NCI-H2081 treated with DMSO at 0.1 percent for 48 hours (cell line): ENCODE measurements around the gene GGTLC1.
"Not testable (repeated sequence)": the region's sequence is repeated elsewhere in the genome, so short reads cannot be mapped to it uniquely, and the experiment has no call there.

Experiments used
- DNase-seq: peaks from one replicate; lab custom pipeline; 2025; lab: John Stamatoyannopoulos, UW

Gene GGTLC1

DNA sequence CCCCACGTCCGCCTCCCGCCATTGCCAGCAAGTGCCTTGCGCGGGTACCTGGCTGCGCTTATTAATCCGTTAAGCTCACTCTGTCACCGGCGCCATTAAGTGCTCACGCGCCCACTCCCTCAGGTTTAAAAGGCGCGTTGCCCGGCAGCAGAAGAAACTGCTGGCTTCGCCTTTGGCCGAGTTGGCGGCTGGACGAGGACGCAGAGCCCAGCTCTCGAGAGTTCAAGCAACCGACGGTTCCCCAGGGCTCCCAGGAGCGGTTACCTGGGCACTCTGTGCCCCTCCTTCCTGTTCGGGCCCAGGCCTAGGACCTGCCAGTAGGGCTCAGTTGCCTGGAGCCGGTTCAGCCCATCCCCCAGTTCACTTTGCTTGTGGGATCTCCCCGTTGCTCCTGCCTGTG lies at the start of gene GGTLC1:
TSS of gene GGTLC1 (minus strand) at position 219 of the 400 bp plus-strand sequence. CDS start 2,168 bp downstream, outside the sequence.
- DNase-seq = no peak

DNA sequence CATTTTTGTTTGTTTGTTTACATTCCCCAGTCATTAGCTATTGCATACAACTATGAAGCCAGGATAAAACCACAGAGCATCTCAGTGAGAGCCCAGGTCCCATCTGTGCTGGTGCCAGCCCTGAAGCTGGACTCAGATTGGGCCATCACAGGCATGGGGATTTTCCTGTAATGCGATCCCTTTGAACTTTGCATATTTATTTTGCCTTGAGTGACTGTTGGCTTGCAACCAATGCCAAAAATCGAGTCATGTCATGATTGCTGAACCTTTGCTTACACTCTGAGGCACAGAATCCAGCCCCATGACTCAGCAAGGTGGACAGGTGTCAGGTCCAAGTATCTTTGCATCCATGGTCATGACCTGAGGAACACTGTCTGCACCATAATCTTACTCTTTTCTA lies 46.2 kb upstream of the GGTLC1 start:
- DNase-seq = no peak

DNA sequence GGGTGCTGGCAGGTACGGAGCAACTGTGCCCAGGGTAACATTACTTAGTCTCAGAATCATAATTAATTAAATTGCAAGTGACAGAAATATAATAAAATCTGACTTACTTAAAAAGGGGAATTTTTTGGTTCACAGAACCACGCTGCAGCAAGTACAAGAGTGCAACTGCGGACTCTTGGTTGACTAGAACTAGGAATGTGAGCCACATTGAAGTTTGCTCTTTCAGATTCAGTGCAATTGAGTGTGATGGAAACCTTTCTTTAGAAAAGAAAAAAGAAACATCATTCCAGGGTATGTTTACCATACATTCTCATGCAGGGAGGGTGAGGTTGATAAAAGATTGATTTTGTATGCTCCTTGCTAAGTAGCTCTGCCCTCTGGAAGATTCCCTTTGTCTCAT lies 45.0 kb upstream of the GGTLC1 start:
- no peak for DNase-seq

DNA sequence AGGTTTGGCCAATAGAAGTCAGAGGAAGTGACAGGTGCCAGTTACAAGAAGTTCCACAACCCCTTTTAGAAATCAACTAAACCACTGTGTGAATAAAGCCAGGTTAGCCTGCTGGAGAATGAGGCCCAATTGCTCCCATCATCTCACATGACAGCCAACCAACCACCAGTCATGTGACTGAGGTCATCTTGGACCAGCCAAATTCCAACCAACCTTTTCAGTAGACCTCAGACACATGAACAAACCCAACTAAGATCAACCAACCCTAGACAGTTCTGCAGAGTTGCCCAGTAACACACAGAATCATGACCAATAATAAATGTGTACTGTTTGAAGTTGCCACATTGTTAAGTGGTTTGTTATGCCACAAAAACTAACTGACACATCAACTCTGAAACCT lies 44.6 kb upstream of the GGTLC1 start:
- DNase-seq = no peak

DNA sequence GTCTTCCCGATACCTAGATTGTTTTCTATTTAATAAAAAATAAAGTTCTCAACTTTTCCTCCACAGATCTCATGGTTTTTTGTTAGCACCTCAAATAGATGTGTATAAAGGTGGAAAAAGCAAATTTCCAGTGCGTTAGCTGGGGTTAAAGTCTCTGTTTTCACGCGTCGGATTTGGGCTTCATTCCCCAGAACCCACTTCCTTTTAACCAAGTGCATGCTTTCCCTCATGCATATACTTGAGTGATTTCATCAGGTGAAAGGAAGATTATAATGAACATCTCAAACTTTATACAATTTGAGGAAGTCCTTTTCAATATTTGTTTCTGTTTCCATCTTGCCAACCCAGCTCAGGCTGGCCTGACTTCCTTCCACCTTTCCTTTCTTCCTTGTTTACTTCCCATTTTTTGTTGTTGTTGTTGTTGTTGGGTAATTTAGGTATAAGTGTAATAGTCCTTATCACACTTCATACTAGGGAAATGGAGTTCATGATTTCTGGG lies 43.9 kb upstream of the GGTLC1 start:
- DNase-seq = no peak

DNA sequence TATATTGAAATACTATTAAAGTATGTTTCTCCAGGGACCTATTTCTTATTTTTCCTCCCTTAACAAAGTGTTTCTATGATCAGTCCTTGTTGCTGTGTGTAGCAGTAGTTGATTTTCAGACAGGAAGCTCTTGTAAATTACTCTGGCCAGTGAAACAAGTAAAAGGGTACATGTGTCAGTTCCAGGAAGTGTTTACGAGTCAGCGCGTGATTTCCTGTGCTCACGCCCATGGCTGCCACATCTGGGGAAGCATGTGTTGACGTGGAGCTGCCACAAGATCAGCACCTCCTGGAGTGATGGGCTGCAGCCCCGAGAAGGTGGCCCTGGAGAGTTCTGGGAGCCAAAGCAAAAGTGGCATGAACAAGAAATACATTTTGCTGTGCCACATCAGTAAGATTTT lies 38.6 kb upstream of the GGTLC1 start:
- no peak for DNase-seq

DNA sequence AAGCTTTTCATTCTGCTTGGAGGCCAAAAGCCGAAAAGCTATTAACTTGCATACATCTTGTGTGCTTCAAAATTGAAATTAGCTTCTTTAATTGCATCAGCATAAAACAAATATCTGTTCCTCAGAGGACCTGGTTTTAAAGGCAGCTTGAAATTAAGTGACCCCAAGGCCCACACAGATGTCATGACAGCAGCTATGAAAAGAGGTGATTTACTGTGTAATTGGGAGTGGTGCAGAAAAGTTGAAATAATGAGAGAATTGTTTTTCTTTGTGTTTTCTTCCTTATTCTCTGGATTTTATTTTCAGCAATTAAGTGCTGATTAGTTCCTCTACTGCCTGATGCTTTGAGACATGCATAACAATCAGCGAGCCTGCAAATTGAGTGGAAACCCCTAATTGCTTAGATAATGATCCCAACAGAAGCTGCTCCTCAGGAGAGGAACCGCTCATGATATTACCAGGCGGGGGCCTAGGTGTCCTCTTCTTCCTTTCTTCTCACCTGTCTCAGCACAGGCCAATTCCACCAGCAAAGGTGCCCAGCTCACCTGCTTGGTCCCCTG lies 34.1 kb upstream of the GGTLC1 start:
- DNase-seq = no peak

DNA sequence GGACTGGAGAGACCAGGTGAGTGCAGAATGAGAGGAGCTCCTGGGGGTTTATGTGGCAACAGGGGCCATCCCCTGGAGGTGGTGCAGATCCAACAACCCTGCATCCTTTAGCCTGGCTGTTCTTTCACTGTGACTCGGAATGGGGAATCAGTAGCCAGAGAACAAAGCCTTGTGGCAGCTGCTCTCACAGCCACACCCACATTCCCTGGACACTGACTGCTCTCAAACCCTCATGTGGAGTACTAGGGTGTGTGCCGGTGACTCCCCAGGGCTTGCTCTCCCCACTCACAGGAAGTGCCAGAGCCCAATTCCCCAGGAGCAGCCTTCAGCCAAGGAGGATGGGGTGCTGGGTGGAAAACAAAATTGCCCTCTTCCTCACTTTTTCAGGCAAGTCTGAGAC lies 30.2 kb upstream of the GGTLC1 start:
- no peak for DNase-seq

DNA sequence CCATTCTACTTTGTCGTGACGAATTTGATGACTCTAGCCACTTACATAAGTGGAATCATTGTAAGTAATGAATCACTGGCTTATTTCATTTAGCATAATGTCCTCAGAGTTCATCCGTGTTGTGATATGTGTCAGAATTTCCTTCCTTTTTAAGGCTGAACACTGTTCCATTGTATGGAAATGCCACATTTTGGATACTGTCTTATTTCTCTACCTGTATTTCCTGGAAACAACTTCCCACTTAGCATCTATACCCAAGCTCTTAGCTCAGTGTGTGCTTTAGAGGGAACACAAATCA lies 28.8 kb upstream of the GGTLC1 start:
- no peak for DNase-seq

DNA sequence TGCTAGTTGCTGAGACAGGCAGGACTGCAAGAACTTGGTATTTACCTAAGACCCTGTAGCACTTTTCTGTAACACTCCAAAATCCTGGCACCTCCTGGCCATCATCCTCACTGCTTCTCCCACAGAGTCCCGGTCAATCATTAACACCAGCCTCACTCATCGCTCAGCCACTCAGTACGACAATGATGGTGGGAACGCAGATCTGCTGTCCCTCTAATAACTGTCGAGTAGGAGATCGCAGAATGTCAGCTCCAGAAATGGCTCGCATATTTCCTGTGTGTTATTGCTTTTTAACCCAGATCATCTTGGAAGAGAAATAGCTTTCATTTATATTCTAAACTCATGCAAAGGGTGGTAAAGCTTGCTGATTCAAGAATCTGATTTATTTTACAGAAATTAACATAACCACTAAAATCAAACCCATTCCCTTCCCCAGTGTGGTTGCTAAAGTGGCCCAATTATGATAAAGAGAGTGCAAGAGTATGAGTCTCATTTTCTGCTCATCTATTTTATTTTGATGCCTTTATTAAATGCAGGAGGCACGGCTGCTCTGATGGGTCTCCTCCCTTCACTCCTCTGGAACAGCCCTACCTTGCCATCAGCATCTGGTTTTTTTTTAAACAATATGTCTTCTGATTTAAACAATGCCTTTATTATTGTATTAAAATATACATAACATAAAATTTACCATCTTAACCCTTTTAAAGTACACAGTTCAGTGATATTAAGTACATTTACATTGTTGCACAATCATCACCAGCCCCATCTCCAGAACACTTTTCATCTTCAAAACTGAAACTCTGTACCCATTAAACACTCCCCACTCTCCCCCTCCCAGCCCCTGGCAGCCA lies 28.3 kb upstream of the GGTLC1 start:
- DNase-seq = no peak

DNA sequence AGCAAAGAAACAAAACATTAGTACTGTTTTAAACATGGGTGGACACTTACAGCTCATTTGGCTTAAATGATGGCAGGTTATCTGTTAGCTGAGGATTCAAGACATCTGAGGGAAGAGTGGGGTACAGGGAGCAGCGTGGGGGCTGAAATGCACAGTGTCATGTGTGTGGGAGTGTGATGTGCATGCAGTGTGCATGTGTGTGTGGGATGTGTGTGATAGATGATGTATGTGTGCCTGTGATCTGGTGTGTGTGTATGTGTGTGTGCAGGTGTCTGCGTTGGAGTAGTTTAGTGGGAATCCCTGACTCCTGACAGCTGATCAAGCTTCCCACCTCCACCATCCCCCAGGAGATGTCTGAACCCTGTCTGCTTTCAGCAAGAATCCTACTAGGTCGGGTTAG lies 25.4 kb upstream of the GGTLC1 start:
- no peak for DNase-seq

DNA sequence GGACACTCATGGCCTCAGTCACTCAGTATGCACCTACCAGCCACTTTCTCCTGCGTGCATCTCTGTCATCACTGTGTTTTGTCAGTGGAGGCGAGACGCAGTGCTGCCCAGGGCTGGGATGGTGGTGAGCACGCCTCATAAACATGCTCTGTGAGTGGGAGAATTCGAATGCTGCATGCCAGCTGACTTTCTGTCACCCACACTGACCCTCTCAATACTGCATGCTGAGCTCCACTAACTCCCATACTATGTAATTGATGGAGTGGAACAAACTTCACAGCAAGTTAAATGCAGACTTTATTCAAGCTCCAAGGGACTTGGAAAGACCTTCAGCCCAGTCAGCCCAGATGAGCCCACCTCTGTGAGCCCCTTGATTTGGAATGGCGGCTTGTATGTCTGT lies 22.7 kb upstream of the GGTLC1 start:
- DNase-seq = no peak

DNA sequence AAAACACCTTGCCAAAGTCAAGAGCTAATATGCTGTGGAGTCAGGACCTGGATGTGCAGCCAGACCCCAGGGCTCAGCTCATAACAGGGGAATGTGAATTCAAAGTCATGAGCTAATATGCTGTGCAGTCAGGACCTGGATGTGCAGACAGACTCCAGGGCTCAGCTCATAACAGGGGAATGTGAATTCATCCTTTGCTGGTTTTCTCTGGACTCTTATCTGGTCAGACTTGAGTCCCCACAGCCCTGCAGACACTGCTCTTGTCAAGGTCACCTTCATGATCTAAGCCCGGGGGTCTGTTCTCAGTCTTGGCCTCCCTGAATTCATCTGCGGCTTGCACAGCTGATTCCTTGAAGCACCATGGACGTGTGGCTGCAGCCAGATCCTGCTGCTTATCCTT lies 19.2 kb upstream of the GGTLC1 start:
- DNase-seq = no peak

DNA sequence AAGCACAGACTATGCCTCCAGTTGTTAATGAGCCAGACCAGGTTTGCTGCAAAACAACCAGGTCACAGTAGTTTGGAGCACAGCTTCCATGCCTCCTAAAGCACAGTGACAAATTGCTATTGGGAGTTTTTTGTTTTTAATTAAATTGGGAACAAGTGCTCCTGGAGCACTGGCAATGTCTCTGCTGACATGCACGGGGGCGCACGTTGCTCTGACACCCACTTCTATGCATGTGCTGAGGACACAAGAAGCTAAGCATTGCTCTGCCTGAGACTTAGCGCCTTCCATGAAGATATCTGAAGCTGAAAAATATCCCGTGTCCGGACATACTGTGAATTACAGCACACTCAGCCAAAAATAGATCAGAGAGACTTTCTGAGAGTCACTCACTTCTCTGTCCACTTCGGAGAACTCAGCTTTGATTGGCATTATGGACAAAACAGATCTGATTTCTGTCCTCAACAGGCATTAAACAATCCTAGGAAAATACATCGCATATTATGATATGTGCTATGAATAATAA lies 18.6 kb upstream of the GGTLC1 start:
- DNase-seq = no peak

DNA sequence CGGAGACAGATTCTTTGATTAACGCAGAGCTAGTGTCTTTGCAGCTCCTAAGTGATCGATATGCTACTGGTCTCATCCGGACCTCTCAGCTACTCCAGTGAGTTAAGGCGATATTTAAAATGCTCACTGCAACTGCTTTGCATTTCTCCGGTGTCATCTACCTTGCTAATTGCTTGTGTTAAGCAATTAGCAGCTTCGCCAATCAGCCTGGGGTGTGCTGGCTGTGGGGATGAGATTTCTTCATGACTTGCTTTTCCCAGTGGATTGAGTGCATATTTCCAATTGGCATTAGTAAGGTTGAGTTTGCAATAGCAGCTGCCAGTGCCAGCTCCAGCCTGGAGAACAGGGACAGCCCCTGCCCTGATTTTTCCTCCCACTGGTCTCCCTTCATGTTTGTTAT lies 18.0 kb upstream of the GGTLC1 start:
- no peak for DNase-seq

DNA sequence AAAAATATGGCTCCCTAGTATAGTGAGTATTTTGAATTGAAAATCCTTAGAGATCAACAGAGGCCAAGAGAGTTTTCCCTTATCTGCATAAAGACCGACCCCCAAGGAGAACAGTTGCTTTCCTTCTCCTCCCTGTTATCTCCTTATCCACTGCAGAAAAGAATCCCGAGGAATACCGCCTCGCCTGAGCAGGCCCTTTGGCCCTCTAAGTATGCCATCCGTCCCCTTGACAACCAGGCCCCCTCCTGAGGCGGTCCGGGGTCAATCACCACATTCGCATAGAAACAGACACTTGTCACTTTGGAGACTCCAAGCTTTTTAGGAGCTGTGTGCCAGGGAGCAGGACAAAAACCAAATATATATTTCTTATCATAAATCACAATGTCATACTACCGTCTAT lies 15.9 kb upstream of the GGTLC1 start:
- DNase-seq = no peak

DNA sequence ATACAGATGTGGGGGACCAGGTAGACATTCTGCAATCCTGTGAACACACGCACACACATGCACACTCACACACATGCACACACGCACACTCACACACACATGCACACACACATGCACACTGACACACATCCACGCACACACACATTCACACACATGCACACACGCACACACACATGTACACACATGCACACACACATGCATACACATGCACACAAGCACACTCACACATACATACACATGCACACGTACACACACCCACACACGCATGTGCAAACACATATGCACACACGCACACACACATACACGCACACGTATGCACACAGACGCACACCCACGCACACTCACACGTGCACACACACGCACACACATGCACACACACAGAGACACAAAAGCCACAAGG lies 14.3 kb upstream of the GGTLC1 start:
- DNase-seq = no peak

DNA sequence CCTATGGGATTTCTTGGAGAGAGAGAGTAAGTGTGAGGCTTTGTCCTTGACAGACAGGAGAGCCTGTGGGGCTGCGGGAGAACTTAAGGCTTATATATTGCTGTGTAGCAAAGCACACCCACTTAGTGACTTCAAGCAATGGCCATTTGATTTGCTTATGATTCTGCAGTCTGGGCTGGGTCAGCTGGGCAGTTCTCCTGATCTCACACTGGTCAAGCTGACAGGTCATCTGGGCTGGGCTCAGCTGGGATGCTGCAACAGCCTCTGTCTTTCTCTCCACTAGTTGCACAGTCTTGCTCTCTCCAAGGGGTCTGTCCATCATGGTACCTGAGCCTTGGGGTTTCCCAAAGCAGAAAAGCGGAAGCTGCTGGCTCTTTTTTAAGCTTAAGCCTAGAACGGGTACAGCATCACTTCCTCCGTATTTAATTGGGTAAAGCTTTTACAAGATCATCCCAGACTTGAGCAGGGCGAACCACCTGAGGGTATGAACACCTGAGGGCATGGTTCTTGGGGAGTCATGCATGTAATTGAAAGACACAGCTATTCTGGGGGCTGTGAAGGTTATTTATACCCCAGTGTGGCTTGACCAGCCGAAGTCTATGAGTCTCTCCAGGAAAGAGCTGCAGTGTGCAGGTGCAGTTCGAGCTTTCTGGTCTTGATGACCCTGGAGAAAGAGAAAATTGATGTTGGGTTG lies 13.3 kb upstream of the GGTLC1 start:
- no peak for DNase-seq

DNA sequence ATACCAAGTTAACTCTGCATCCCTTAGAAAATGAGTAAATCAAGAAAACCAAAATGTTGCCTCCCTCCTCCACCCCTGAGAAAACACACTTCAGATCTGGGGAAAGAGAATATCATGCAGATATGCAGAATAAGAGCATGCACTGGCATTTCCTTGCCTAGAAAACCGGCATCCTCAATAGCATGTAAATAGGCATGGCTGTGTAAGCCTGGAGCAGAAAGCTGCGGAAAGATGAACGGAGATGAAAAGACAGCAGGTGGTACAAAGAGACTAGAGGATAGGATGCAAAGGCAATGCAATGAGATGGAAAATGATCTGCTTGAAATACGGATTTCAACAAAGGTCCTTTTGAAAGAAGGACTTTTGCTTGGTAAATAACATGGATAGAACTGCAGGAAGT lies 10.3 kb upstream of the GGTLC1 start:
- no peak for DNase-seq

DNA sequence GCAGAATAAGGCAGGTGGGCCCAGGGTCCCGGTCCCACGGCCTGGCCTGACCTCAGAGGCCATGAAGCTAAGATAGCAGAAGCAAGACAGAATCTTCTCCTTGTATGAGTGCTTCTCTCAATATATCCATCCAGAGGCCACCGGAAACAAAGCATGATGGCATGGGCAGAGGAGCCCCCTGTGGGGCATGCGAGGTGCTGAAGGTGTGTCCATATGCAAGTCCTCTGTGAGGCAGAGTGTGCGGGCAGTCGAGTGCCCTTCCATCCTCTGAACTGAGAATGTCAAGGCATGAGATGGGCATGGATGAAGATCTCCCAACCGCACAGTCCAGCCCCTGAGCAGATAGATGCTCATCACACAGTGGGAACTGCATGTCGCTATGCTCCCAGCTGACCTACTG lies 9.8 kb upstream of the GGTLC1 start:
- no peak for DNase-seq

DNA sequence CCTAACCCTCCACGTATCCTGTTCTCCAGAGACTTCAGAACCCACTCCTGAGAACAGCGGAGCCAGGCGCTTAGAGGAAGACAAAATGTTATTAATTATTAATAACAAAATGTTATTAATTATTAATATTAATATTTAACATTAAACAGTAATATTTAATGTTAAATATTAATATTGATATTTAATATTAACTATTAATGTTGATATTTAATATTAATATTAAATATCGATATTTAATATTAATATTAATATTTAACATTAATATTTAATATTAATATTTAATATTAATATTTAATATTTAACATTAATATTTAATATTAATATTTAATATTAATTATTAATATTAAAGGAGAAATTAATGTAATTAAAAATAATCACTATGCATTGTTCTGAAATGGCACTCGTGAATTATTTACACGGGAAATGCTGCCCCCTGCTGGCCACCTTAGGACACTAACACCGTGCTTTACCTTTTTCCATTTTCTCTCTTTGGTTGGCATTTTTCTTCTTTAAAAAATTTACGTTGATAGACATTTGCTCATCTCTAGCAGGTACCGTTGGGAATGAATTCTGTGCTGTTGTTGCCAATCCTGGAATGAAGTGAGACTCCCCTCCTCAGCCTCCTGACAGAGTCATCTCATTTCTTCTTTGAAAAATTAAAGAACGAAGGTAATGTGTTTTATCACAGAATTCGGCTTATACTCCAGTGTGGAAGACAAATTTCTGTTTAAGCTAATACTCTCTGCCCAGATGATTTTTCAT lies 7.5 kb upstream of the GGTLC1 start:
- DNase-seq = no peak

DNA sequence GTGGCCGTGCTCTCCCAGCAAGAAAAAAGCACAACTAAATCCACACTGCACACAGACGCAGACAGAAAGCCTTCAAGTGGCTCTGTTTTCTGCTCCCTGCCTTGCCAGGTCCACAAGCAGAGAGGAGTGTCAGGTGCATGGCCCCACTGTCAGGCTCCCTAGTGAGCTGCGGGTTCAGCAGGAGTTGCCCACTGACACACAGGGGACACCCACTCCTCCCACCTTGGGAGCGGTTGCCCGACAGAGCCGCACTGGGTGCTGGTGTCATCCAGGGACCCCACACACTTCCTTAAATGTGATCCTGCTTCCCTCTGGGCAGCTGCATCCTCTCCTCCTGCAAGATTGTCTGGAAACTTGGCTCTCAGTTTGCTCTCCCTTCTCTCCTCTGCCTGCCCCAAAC lies 6.7 kb upstream of the GGTLC1 start:
- DNase-seq = not testable (repeated sequence)
